ENCODE results near the gene MSANTD3.
"Not testable (repeated sequence)": the region's sequence is repeated elsewhere in the genome, so short reads cannot be mapped to it uniquely, and the experiment has no call there.

MSANTD3 gene, protein sequence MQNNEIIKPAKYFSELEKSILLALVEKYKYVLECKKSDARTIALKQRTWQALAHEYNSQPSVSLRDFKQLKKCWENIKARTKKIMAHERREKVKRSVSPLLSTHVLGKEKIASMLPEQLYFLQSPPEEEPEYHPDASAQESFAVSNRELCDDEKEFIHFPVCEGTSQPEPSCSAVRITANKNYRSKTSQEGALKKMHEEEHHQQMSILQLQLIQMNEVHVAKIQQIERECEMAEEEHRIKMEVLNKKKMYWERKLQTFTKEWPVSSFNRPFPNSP

DNA sequence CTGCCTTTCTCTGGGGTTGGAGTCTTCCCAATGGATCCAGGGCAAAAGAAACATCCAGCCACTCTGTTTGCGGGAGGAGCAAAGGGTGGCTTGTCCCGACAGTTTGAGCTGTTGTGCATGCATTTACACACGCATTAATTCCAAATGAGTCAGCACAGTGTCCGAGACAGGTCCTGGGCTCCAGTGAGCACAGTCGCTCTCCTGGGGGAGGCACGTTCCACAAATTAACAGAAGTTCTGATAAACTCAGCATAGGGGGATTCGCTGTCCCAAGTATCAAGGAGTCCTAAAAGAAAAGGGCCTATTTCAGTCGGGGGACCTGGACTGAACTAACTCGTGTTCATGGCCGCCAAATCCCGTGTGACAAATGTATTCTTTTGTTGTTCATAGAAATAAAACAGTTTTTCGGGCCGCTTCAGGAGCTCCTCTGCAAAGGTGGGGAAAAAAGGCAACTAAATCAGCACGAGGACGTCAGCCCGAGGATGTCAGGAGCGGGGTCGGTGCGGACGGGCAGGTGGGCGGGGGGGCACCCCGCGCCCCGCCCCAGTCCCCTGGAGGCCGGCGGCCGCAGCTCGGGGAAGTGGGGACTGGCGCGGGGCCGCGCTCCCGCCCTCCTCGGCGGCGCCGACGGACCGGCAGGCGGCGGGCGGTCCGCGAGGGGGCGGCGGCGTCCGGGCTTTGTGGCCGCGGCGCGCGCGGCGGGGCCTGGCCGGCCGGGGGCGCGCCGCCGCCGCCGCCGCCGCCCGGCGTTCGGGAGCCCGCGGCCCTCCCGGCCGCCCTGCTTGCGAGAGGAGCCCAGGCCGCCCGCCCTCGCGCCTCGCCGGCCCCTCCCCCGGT, at the start of gene MSANTD3:
Gene MSANTD3 (plus strand): TSS at position 614 of the 836 bp plus-strand sequence. CDS start 14,796 bp downstream, outside the sequence.
- DNase-seq (ENCODE audit: low read depth, low spot score): no peak

DNA sequence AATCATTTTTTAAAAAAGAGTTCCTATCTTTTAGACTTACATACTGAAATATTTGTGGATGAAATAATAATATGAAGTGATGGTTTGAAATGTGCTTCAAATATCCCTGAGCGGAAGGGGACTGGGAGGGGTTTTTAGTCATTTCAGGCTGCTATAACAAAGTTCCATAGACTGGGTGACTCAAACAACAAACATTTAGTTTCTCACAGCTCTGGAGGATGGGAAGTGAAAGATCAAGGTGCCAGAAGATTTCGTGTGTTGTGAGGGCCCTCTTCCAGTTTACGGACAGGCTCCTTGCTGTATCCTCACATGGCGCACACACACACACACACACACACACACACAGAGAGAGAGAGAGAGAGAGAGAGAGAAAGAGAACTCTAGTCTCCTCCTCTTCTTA, 47.1 kb upstream of the MSANTD3 start:
- DNase-seq (ENCODE audit: low read depth, low spot score): no peak

DNA sequence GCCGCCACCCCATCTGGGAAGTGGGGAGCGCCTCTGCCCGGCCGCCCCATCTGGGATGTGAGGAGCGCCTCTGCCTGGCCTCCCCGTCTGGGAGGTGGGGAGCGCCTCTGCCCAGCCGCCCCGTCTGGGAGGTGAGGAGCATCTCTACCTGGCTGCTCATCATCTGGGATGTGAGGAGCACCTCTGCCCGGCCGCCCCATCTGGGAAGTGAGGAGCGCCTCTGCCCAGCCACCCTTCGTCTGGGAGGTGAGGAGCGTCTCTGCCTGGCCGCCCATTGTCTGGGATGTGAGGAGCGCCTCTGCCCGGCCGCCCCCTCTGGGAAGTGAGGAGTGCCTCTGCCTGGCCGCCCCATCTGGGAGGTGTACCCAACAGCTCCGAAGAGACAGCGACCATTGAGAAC, 34.0 kb upstream of the MSANTD3 start:
- not testable (repeated sequence) for DNase-seq (ENCODE audit: low read depth, low spot score)

DNA sequence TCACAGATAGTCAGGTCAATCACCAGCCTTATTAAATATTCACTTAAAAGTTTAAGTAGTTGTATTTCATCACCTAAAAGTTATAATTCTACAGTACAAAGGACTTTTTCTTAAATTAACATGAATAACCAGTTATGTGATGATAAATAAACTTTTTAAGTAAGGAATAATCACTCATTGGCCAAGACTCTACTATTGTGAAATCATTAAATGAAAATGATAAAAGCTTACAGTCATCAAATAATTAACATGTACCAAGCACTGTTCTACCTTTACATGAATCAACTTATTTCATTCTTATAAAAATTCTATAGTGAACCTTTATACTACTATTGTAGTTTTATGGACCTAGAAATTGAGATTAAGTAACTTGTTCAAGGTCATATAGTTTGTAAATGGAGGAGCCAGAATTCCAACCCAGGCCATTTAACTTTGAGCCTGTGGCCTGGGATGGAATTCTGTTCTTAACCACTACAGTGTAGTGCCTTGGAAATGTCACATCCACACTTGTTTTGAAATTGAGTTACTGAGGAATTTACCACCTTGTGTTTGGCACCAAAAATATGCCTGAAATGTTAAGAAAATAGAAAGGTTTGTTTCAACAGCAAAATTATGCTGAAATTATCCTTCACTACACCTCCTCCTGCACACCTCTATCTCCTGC, 32.8 kb upstream of the MSANTD3 start:
- DNase-seq (ENCODE audit: low read depth, low spot score): no peak

DNA sequence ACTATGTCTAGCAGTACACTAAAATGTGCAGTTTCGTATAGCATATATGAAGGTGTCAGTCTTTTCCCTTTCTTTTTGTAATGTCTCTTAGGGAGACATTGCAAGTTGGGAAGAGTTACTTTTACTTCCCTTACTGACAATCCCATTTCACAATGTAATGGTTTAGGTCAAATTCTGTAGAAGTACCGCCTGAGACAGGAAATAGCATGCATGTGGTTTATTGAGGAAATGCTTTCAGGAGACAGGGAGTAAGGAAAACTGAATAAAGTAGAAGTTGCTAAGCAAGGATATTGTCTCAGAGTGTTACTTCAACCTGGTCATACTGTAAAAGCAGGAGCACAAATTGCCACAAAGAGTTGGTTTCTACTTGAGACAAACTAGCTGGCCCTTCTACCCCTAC, 32.1 kb upstream of the MSANTD3 start:
- no peak for DNase-seq (ENCODE audit: low read depth, low spot score)

DNA sequence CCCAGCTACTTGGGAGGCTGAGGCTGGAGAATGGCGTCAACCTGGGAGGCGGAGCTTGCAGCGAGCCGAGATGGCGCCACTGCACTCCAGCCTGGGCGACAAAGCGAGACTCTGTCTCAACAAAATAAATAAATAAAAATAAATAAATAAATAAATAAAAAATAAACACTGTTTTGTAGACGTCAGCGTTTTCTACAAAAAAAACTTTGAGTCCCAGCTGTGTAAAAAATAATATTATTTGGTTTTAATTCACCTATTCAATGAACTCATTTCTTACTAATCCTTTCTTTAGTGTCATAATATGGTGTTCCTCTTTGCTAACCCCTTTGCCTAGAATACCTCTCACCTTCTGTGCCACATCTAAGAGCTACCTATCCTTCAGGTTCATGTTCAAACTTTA, 30.2 kb upstream of the MSANTD3 start:
- DNase-seq (ENCODE audit: low read depth, low spot score): no peak

DNA sequence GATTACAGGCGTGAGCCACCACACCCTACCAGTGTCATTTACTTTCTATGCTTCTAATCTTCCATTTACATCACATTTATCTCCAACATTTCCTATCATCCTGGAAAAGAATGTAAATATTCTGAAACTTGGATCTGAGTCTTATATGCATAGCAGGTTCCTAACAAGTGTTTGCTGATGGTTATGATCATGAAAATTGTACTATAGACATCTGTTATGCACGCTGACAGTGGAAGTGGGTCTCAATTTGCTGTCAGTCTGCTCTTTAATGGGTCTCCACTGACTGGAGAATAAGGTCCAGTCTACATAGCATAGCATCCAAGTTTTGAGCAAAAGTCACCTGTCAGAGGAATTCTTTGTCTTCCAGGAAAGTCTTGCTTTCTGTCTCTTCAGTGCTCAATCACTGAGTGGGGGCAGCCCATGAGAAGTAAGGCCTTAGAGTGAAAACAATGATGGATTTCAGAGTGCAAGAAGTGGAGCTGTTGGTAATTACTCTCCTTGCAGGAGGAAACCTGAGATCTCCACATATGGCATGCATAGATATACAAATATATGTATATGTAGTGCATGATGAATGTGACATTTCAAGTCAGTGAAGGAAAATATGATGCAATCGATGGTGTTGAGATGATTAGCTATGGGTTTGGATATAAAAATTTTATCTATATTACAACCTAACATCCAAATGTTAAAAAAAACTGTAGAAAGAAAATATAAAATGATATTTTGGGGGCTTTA, 29.2 kb upstream of the MSANTD3 start:
- DNase-seq (ENCODE audit: low read depth, low spot score): no peak

DNA sequence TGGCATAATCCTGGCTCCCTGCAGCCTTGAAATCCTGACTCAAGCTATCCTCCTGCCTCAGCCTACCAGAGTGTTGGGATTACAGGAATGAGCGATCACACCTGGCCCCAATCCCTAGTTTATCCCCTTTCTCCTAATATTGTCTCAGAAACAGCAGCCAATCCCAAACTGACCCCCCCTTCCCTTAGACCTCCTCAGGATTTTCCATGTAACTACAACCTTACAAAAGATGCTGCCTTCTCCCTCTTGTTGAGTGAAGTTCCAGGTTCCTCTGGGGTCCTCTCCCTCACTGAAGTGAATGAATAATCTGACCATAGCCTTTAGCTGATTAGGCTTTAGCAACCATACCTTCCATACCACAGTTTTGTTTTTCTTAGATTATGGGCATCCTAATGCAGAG, 25.9 kb upstream of the MSANTD3 start:
- DNase-seq (ENCODE audit: low read depth, low spot score): no peak

DNA sequence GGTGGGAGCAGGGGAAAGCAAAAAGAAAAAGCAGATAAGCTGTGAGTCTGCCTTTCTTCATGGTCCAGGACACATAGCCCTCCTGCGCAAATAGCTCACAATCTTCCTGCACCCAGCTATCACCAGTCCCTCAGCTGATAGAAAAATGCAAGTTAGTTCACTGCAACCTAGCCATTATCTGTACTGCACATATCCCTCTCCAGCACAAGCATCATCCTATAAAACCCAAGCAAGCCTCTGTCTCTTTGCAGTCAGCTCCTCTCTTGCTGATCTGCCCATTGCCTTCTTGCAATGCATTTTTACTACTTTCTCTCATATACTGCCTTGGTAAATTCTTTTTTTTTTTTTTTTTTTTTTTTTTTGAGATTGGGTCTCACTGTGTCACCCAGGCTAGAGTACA, 20.0 kb upstream of the MSANTD3 start:
- DNase-seq (ENCODE audit: low read depth, low spot score): no peak

DNA sequence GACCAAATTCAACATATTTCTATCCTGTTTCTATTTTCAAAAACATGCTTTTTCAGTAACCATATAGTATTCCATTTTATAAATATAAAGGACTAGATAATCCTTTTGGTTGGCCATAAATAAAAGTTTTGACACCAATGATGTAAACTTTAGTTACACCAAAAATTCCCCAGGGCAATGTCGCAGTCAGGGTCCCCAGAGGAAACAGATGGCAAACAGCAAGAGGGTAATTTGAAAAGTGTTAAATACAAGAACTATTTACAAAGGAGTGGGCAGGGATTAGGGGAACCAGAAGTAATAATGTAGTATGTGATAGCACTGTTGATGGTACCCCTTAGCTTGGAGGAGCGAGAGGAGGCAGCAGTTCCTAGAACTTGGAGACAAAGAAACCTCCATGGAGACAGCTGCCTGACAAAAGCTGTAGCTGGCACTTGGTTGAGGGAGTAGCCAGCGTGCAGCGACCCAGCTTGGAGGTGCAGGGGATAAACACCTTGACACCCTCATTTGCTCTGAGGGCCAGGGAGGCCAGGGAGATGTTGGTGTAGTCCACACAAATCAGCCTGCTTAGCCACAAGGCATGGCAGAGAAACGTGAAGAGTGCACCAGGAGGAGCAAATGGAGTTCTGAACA, 18.3 kb upstream of the MSANTD3 start:
- DNase-seq (ENCODE audit: low read depth, low spot score): no peak

DNA sequence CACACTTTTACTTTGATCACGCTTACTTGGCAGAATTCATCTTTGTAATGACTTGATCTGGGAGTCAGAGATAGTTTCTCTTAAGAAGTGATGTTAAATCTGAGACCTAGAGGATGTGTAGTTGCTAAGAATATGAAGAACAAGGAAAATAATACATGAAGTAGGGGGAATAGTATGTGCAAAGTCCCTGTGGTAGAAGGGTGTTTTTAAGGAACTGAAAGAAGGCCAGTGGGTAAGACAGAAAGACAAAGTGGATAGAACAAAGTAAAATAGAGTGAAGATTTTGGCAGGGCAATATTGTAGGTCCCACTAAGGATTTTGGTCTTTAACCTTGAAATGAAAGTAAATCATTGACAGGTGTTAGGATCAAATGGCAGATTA, 17.8 kb upstream of the MSANTD3 start:
- DNase-seq (ENCODE audit: low read depth, low spot score): no peak

DNA sequence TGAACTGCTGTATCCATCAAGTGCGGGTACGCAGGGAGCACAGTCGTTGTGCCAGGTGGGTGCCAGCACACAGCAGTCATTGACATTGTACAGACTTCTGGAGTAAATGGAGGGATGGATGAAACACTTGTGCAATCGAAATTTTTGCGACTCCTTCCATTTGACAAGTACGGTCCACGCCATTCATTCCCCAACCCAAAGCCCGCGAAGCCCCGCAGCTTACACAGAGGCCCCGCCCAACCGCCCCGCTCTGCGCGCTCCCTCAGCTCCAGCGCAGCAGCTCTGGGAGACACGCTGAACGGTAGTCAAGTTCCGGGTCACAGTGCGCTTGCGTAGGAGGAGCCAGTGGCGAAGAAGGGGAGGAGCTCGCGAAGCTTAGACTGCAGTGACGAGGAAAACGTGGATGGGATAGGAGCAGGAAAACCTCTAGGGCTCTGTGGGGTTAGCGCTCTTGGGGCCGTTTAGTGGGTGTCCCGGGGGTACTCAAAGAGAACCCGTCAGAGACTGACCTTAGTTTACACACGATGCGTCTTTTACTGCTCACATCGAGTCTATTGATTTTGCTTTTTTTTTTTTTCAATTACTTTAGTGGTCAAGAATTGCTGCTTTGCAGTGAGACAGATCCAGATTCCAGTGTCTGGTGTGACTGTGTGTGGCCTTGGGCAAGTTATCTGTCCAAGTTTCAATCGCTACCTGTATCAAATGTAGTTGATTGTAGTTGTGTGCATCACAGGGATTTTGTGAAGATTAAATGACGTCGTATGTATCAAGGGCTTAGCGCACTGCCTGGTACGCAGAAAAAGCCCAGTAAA, 15.3 kb upstream of the MSANTD3 start:
- DNase-seq (ENCODE audit: low read depth, low spot score): peak; percentile 65

DNA sequence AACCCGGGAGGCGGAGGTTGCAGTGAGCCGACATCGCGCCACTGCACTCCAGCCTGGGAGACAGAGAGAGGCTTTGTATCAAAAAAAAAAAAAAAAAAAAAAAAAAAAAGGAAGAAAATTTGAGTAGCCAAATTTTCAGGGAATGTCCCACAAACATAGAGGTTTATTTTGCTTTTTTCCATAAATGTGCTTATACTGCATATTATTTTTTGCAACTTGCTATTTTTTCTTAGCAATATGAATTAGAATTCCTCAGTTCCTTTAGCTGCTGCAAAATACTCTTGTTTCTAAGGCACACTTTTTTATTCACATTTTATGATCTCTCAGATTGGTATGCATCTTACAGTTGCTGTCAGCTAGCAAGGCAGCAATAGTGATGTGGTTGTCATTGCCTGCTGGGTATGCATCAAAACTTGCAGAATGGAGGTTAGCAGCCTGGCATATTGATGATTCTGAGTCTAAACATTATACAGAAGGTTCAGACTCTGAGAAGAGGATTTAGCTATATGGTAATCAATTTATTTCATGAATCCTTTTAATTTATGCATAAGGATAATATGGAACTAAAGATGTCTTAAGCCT, 13.0 kb upstream of the MSANTD3 start:
- DNase-seq (ENCODE audit: low read depth, low spot score): no peak

DNA sequence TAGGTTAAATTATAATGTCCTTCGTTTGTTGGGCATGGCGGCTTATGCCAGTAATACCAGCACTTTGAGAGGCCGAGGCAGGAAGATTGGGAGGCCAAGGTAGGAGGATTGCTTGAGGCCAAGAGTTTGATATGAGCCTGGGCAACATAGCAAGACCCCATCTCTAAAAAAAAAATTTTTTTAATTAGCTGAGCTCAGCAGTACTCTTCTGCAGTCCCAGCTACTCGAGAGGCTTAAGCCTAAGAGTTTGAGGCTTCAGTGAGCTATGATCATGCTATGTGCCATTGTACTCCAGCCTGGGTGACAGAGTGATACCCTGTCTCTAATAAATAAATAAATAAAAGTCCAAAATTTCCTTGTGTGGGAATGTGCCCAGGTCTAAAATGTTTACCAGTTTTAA, 9.1 kb upstream of the MSANTD3 start:
- DNase-seq (ENCODE audit: low read depth, low spot score): no peak

DNA sequence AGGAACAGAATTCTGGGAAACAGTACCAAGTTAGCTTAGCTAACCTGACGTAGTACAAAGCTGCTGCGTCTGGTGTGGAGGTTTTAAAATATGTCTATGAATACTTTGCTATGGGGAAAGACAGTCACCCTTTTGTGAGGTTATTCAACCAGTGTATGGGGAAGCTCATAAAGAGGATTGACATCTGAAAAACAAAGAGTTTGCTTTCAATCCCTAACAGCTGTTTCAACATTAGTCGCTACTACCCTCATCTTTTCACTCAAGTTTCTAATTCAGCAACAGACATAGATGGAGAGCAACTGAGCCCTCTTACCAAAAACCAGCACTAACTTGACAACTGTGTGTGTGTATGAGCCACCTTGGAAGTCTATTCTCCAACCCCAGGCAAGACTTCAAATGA, 7.8 kb upstream of the MSANTD3 start:
- no peak for DNase-seq (ENCODE audit: low read depth, low spot score)

DNA sequence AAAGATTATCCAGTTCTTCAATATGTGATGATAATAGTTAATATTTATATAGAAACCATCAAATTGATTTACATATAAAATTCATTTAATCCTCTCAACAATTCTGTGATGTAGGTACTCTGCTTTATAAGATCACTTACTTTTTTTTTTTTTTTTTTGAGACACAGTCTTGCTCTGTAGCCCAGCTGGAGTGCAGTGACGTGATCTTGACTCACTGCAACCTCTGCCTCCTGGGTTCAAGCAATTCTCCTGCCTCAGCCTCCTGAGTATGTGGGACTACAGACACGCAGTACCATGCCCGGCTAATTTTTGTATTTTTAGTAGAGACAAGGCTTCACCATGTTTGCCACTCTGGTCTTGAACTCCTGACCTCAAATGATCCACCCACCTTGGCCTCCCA, 5.8 kb upstream of the MSANTD3 start:
- not testable (repeated sequence) for DNase-seq (ENCODE audit: low read depth, low spot score)

DNA sequence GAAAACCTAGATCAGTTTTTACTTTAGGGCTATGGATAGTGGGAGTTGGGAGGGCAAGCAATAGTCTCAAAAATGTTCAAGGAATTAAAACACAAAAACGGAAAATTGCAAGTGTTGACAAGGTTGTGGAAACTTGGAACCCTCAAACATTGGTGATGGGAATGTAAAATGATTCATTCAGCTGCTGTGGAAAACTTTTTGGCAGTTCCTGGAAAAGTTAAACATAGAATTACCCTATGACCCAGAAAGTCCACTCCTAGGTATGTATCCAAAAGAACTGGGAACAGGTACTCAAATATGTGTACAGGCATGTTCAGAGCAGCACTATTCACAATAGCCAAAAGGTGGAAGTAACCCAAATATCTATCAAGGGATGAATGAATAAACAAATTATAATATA, 1.2 kb upstream of the MSANTD3 start:
- no peak for DNase-seq (ENCODE audit: low read depth, low spot score)

DNA sequence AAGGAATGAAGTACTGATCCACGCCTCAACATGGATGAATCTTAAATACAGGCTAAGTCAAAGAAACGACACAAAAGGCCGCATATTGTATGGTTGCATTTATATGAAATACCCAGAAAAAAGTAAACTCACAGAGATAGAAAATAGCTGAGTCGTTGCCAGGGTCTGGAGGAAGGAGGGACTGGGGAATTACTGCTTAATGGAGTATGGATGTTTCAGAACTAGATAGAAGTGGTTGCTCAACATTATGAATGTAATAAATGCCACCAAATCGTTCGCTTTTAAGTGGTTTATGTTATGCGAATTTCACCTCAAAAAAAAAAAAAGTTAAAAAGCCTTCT, 784 bp upstream of the MSANTD3 start:
- DNase-seq (ENCODE audit: low read depth, low spot score): no peak

DNA sequence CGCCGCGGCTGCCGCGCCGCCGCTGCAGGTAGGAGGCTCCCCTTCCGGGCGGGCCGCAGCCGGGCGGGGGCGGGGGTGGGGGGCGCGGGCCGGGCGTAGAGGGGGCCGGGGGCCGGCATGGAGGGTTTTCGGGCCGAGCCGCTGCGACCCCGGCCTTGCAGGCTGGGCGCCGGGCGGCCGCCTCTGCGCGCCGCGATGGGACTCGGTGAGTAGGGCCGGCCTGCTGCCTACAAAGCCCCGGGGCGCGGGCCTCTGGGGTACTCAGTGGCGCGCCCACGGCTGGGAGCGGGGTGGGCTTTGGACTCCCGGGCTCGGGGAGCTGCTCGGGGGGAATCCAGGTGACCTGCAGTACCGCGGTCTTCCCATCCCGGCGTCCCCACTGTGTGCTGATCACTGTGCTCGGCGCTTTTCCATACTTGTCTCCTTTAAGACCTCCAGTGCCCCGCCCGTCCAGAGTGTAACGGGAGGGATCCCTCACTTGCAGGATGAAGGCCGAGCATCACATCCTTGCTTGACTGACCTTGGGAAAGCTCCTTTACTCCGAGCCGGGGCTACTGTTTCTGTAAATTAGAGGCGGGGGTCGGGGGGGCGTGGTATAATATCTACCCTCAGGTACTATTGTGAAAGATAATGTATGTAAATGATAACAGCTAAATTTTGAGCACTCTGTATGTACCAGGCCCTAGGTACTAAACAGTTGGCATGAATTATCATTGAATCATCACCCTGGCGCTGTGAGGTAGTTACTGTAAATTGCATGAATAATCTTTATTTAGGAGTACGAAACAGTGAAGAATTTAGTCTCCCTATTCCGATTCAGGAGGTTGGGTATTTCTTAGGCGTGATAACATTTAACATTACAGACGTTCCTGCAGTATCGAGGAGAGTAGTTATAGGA, 672 bp downstream of the MSANTD3 start:
- DNase-seq (ENCODE audit: low read depth, low spot score): no peak

Data from smooth muscle cell of the brain vasculature (primary cell).